ENCODE data around the gene ARHGEF7.
A peak's percentile ranks its signal among the peaks of the same experiment; 100 is the strongest.

ARHGEF7 gene

DNA sequence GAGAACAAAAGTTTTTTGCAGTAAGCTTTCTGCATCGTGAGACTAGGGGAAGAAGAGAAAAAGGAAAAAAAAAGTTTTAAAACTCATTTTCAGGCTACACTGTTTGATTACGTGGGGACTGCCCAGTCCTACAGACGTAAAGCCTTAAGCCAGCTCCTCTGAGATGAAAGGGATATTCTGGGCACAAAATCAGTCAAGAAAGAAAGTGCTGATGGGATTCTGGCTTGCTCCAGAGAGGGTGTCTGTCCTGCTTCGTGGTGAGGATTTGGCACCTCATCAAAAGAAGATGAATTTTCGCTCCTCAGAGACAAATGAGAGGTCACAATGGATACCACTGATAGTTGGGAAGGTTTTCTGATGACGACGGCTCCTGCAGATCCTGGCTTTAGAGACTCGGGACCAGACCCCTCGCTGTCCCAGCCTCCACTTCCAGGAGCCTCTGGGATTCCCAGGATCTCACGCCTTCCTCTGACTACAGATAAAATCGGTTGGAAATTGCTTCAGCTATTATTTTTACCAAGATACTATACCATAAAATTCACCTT, 215.0 kb downstream of the ARHGEF7 start:
- no peak for DNase-seq

DNA sequence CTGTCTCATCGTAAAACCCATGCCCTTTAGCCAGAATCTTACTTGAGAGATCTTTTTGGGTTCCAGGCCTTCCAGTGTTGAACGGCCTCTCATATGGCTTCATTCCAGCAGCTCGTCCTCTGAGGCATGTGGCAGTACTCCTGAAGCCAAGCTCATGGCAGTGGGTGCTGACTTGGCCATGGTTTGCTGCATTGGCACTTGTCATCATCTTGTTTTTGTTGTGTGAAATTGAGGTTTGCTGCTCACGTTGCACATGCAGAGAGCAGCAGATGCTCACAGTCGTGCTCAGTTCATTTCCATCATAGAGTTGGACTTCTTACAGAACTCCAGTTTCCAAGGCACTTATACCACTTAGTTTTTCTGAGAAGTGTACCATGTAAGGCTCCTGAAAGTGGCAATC, 220.2 kb downstream of the ARHGEF7 start:
- no peak for DNase-seq

DNA sequence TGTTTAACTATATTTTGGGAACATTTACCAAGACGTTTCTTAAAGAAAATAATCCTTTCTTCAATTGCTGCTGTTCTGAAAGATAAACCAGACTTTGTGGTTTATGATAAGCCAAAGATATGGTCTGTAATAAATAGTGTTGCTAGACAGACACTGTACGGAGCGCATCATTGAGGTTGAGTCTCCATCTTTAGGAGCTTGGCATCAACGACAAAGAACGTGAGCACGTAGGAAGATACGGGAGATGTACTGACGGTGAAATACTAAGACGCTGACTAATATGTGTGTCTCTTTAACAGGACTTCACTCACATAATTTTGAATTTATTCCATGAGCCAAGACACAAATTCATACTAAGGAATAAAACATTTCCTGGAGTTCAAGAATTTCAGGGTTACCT, 221.6 kb downstream of the ARHGEF7 start:
- no peak for DNase-seq

DNA sequence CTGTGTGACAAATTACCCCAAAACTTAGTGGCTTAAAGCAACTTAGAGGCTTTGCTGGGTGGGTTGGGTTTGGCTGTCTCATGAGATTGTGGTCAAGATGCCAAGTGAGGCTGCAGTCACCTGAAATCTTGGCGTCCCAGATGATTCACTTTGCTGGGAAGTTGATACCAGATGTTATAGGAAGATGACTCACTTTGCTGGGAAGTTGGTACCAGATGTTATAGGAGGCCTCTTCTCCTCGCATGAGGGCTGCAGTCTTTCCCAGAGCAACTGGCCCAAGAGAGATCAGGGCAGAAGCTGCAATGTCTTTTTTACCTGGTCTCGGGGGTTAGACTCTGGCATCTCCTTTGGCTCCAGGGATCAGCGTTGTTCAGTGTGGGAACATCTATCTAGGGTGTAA, 222.1 kb downstream of the ARHGEF7 start:
- no peak for DNase-seq

DNA sequence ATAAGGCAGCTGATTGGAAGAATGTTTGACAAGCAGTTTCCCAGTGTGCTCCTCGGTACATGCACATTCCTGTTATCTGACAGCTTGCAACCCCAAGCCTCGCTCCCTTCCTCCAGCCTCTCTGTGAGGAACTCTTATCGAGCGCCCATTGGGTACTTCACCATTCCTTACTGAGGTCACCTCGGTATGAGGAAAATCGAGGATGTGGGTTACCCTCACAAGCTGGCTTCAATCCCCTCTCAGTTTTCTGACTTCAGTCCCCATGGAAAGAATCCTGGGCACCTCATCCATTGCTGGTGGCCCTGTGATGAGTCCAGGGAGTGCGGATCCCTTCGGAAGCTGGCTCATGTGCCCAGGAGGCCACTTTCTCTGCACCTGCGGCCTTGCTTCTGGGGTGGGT, 222.6 kb downstream of the ARHGEF7 start:
- no peak for DNase-seq

DNA sequence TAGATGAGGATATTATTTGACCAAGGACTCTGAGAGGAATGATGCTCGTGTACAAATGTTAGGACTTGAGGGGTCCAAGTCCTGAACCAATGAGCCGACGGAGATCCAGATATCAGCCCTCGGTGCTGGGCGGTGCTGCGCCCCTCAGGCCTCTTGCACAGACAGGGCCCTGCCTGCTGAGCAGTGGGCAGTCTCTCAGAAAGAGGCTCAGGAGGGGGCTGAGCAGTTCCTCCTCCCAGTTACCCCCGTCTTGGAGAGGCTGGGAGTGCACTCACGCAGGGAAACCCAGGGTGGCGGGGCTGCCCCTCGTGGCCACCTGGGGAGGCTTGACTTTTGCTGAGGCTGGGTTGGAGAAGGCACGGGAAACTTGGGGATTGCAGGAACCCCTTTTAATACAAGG, 223.7 kb downstream of the ARHGEF7 start:
- DNase-seq: no peak

DNA sequence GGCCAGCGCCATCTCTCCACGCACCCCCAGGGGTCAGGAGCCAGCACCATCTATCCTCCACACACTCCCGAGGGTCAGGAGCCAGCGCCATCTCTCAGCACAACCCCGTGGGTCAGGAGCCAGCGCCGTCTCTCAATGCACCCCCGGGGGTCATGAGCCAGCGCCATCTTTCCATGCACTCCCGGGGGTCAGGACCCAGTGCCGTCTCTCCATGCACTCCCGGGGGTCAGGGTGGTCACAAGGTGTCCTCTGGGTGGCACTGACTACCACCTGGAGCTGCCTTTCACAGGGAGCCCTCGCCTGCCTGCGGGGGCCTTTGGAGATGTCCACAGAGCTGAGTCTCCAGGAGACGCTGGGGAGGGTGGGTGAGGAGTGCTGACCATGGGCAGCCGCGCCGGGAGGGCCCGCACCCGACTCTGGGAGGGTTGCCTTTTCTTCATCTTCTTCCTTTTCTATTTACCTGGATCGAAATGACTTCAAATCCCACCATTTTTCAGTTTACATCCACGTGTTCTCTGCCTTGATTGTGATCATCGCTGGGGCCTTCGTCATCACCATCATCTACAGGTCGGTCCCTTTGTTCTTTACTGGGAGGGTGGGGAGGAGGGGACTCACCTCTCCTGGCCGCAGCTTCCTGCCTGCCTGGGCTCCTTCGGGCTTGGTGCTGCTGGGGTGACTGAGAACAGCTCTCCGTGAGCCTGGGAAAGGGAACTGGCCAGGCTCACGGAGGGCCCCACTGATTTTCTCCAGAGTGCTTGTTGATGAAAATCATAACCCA, 224.4 kb downstream of the ARHGEF7 start:
- DNase-seq: no peak

DNA sequence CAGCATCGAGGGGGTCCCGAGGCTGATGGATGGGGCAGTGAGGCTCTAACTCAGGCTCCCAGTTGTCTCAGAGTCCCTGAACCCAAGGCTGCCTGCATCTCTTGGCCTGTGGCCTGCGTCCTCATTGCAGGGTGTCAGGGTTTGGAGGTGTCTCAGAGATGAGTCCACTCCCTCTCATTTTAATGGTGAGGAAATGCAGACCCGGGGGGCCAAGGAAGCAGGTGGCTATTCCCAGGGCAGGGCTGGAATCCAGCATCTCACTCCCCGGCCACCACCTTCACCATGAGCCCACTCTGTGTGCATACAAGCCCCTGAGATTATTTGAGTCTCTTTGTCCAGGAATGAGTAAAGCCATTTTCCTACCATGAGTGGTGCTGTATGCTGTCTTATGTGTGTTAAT, 226.8 kb downstream of the ARHGEF7 start:
- no peak for DNase-seq

DNA sequence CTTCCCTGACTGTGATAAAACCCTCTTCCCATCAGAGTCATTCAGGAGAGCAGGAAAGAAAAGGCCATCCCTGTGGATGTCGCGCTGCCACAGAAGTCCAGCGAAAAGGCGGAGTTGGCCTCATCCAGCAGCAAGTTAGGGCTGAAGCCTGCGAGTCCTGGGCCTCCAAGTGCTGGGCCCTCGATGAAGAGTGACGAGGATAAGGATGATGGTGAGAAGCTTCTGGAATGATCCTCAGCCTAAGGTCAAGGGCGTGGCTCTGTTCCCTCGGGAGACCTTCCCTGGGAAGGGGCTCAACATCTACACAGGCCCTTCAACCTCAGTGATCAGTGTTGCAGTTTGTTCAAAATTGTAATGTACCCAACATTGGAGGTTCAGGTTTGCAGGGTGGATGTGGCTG, 227.6 kb downstream of the ARHGEF7 start:
- no peak for DNase-seq

DNA sequence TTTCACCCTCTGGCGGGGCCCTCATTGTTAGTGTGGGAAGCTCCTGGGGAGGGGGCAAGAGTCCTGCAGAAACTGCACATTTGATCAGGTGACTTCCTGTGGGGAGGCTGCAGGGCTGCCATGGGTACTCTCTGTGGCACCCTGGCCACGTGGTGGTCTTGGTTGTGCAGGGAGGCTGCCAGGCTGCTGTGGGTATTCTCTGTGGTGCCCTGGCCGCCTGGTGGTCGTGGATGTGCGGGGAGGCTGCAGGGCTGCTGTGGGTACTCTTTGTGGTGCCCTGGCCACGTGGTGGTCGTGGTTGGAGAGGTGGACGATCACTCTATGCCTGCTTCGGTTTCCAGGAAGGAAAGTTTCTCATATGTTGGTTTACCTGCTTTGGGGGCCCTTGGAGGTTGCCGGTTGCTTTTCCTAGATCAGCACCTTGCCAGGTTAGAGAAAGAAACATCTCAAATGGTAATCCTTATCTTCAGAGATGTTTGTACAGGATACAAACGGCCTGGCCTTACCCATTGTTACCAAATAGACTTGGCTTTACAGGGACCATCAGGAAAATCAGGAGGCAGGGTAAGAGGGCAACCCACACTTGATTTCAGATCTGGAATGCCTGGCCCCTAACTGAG, 228.2 kb downstream of the ARHGEF7 start:
- DNase-seq: no peak

DNA sequence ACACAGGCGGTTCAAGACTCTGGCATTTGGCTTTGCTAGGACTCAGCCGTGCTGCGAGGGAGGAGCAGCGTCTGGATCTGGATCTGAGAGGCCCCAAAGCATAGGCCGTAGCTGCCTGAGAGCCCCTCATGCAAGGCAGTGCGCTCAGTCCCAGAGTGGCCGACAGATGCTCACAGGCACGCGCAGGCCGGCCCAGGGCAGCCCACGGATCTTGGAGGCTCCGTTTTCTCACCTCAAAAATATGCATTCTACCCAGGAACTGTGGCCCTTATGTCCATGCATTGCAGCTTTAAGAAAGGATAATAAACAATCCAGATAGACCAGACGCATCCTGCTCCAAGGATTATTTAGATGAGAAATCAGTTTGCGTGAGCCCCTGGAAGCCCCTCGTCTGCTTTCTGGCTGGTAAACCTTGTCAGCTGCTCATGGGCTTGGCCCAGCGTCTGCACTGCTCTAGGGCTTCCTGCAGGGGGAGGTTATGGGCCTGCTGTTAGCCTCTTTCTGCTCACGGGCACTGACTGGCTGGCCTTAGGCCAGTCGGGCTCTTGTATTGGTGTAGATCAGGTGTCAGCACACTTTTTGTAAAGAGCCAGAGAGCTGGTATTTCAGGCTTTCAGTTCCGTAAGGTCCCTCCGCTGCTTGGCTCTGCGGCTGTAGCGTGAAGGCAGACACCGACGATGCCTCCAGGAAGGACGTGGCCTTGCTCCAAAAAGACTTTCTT, 229.5 kb downstream of the ARHGEF7 start:
- peak in 1 of 2 experiments; percentile 43 for DNase-seq

DNA sequence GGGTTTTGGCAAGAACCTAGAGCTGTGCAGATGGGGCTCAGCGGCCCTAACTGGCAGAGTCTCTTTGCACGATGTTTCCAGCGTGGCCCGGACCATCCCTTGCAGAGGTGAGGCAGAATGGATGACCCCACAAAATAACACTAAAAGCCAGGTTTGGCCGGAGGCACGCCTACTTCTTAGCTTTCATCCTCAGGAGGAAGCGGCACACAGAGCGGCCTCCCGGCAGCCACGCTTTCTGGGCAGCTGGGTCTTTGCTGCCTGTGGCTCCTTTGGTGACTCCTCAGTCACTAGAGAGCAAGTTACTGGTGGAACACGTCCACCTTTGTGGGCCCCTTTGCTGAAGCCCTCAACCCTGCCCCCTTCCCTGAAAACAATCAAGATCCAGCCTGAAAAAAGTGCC, 230.6 kb downstream of the ARHGEF7 start:
- DNase-seq: no peak

DNA sequence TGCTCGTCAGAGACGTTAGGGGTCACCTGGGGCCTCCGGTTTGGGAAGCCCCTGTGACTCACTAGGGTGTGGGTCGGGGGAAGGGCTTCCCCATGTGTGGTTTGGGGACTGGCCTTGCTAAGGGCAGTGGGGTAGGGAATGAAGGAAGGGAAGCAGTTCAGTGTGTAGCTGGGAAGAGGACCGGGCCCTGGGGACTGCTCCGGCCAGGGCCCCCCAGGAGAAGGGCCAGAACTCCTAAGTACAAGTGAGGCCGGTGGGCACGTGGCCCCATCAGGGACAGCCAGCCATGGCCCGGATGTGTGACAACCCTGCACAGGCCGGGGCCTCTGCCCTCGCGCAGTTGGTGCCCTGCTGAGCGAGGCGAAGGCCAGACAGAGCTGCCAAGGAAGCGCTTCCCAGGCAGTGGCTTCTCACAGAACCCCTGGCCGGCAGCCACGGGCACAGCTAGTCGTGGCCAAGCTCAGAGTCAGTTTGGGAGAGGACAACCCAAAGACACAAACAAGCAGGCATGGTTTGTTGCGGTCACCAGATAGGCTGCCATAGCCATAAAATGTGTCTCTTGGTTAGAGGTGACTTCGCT, 231.1 kb downstream of the ARHGEF7 start:
- peak in 1 of 2 experiments; percentile 49 for DNase-seq

DNA sequence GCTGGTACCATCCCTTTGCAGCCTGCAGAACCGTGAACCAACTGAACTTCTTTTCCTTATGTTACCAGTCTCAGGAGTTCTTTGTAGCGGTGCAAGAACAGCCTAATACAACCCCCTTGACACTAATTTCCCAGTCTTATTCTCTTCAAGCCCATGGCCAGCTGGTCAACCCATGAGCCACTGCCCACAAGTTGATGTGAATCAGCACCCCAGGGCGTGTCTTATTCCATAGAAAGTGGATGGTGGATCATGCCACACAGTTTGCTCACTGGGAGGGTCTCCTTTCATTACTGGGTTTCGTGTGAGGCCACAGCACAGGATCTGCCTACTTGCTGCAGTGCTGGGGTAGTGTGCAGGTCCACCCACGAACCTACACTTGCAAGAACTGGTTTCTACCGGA, 232.3 kb downstream of the ARHGEF7 start:
- DNase-seq: no peak

DNA sequence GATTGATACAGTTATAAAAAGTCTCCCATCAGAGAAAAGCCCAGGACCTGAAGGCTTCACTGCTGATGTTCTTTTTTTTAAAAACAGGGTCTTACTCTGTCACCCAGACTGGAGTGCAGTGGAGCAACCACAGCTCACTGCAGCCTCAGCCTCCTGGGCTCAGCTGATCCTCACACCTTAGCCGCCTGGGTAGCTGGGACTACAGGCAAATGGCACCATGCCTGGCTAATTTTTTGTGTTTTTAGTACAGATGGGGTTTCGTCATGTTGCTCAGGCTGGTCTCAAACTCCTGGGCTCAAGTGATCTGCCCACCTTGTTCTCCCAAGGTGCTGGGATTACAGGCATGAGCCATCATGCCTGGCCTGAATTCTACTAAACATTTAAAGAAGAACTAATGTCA, 238.4 kb downstream of the ARHGEF7 start:
- no peak for DNase-seq

DNA sequence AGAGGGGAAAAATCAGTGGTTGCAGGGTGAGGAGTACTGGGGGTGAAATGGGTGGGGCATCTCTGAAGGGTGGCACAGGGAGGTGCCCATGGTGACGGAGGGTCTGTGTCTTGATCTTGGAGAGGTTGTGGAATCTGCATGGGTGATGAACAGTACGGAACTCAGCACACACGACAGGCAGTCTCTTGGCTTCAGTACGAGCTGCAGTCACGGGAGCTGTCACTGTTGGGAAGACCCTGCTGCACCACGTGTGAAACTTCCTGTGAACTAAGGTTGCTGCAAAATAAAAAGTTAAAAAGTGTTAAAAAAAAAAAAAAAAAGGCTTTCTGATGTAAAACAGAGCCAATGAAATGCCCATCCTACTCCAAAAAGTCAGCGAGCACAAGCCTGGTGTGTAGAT, 239.7 kb downstream of the ARHGEF7 start:
- DNase-seq: no peak
